Progenitor cell of endocrine pancreas (in vitro differentiated cells): ENCODE results near the gene MYO7A. TPM values are rescaled to one million over a fixed set of nuclear protein-coding genes. Genes with fewer than 3 reads are reported as not detected.

Experiments used
- DNase-seq: peaks from one replicate; pipeline ENCODE4 v3.0.0; 2021; ENCODE audit warnings: low spot score; ENCODE audit not compliant: unreplicated experiment
- H3K27ac Mint-ChIP-seq: 2 replicates; pipeline ENCODE4 v1.8.0; 2021; ENCODE audit warnings: mild to moderate bottlenecking, moderate library complexity, mixed read lengths
- H3K27me3 Mint-ChIP-seq: 2 replicates; pipeline ENCODE4 v1.8.0; 2021; ENCODE audit warnings: mixed read lengths
- H3K36me3 Mint-ChIP-seq: 2 replicates; pipeline ENCODE4 v1.8.0; 2022; ENCODE audit warnings: mixed read lengths; ENCODE audit not compliant: insufficient read depth
- H3K4me1 Mint-ChIP-seq: 2 replicates; pipeline ENCODE4 v1.8.0; 2021; ENCODE audit warnings: low read depth, mixed read lengths
- H3K4me3 Mint-ChIP-seq: 2 replicates; pipeline ENCODE4 v1.8.0; 2021; ENCODE audit warnings: low read depth, mild to moderate bottlenecking, moderate library complexity, mixed read lengths
- H3K9me3 Mint-ChIP-seq: 2 replicates; pipeline ENCODE4 v1.8.0; 2021; ENCODE audit warnings: low read depth, mixed read lengths
- total RNA-seq: library from RNA; stranded (reverse); gene quantifications from 2 replicates; pipeline ENCODE4 v1.2.1, GENCODE V29; 2021
- TF ChIP-seq, protein P1 (sequence below): fragments of 200-600 bp; sonication (generic); IDR thresholded peaks from one replicate; pipeline ENCODE4 v1.5.0; 2021; ENCODE audit warnings: antibody characterized with exemption, mild to moderate bottlenecking; ENCODE audit not compliant: unreplicated experiment

MYO7A gene
- total RNA-seq, 1 donor from 2014 or later, result 5.7 TPM

DNA sequence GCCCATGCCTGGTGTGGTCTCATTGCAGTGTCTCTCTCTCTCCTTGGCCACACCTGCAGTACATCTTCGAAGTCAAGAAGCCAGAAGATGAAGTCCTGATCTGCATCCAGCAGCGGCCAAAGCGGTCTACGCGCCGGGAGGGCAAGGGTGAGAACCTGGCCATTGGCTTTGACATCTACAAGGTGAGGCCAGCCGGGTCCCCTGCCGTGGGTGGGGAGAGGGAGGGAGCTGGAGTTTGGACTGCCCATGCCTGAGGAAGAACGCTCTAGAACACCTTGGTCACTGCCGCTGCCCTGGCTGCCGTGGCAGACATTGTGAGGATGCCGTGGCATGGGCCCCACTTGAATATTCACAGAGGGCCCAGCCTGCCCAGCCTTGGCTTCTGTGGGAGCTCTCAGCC is 9.1 kb upstream of the MYO7A start:
- TF ChIP-seq, protein P1, sequence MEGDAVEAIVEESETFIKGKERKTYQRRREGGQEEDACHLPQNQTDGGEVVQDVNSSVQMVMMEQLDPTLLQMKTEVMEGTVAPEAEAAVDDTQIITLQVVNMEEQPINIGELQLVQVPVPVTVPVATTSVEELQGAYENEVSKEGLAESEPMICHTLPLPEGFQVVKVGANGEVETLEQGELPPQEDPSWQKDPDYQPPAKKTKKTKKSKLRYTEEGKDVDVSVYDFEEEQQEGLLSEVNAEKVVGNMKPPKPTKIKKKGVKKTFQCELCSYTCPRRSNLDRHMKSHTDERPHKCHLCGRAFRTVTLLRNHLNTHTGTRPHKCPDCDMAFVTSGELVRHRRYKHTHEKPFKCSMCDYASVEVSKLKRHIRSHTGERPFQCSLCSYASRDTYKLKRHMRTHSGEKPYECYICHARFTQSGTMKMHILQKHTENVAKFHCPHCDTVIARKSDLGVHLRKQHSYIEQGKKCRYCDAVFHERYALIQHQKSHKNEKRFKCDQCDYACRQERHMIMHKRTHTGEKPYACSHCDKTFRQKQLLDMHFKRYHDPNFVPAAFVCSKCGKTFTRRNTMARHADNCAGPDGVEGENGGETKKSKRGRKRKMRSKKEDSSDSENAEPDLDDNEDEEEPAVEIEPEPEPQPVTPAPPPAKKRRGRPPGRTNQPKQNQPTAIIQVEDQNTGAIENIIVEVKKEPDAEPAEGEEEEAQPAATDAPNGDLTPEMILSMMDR, result no peak
- Mint-ChIP-seq H3K9me3 (no peaks in the 10 kb centered on the region), H3K27me3 (no peaks in the 10 kb centered on the region), H3K27ac (no peak overlapping the region), H3K4me1 (no peaks in the 10 kb centered on the region), H3K4me3 (no peak overlapping the region), H3K36me3 (no peaks in the 10 kb centered on the region)
- no peak for DNase-seq

DNA sequence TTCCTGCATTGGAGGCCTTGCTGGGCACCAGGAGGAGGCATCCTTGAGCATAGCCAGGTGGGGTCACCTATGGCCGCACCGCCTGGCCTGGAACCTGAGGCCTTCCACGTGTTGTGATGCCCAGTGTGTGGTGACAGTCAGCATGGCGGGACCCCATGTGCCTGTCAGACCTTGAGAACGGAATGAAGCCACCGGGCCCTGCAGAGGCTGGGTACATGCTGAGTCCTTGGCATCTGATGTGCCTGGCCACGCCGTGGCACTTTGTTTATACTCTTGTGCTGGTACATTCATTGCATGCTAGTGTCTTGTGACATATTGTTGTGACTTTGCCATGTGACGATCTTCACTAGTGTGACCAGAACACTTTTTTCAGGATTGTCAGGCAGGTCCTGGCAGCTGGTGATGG is 8.5 kb upstream of the MYO7A start:
- H3K9me3 Mint-ChIP-seq, result no peaks in the 10 kb centered on the region
- no peak overlapping the region for H3K27ac Mint-ChIP-seq
- TF ChIP-seq, protein P1, result no peak
- no peaks in the 10 kb centered on the region for H3K27me3 Mint-ChIP-seq
- DNase-seq, result no peak
- H3K36me3 Mint-ChIP-seq, result peaks cover 1% of the 10 kb centered on the region
- H3K4me3 Mint-ChIP-seq, result no peak overlapping the region
- H3K4me1 Mint-ChIP-seq, result no peaks in the 10 kb centered on the region

DNA sequence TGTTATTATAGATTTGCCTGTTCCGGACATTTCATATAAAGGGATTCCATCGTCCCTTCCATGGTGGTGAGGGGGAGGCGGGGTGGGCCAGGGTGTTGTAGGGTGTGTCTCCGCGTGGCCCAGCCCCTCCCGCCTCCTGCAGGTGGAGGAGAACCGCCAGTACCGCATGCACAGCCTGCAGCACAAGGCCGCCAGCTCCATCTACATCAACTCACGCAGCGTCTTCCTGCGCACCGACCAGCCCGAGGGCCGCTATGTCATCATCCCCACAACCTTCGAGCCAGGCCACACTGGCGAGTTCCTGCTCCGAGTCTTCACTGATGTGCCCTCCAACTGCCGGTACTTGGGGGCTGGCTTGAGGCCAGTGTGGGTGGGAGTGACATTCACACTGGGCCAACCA is 7.5 kb upstream of the MYO7A start:
- H3K4me3 Mint-ChIP-seq, result no peak overlapping the region
- no peaks in the 10 kb centered on the region for H3K4me1 Mint-ChIP-seq
- no peaks in the 10 kb centered on the region for H3K27me3 Mint-ChIP-seq
- TF ChIP-seq, protein P1, result no peak
- no peak for DNase-seq
- no peak overlapping the region for H3K27ac Mint-ChIP-seq
- H3K9me3 Mint-ChIP-seq, result no peaks in the 10 kb centered on the region
- H3K36me3 Mint-ChIP-seq, result peaks cover 1% of the 10 kb centered on the region

DNA sequence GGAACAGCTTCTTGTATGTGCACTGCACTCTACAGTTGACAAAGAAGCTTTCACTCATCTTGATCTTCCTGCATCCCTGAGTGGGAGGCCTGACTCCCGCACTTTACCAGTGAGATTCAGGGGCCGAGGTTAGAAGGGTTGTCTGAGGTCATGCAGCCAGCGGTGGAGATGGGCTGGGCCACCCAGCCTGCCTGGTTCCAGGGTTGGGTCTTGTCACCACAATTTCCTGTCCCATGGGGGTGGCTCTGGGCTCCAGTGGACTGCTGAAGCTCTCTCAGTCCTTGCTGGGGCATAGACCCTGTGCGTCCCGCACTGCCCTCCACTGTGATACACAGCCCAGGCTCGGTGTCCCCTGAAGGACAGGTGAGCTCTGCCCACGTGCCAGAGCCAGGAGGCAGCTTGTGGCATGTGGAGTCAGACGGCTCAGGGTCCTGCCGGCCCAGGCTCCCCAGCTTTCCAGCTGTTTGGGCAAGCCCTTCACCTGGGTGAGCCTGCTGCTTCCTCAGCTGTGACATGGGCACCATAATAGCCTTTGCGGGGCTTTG is 6.9 kb upstream of the MYO7A start:
- TF ChIP-seq, protein P1, result no peak
- no peaks in the 10 kb centered on the region for H3K4me1 Mint-ChIP-seq
- no peak overlapping the region for H3K27ac Mint-ChIP-seq
- no peak for DNase-seq
- no peaks in the 10 kb centered on the region for H3K27me3 Mint-ChIP-seq
- H3K9me3 Mint-ChIP-seq, result no peaks in the 10 kb centered on the region
- no peak overlapping the region for H3K4me3 Mint-ChIP-seq
- H3K36me3 Mint-ChIP-seq, result peaks cover 1% of the 10 kb centered on the region

DNA sequence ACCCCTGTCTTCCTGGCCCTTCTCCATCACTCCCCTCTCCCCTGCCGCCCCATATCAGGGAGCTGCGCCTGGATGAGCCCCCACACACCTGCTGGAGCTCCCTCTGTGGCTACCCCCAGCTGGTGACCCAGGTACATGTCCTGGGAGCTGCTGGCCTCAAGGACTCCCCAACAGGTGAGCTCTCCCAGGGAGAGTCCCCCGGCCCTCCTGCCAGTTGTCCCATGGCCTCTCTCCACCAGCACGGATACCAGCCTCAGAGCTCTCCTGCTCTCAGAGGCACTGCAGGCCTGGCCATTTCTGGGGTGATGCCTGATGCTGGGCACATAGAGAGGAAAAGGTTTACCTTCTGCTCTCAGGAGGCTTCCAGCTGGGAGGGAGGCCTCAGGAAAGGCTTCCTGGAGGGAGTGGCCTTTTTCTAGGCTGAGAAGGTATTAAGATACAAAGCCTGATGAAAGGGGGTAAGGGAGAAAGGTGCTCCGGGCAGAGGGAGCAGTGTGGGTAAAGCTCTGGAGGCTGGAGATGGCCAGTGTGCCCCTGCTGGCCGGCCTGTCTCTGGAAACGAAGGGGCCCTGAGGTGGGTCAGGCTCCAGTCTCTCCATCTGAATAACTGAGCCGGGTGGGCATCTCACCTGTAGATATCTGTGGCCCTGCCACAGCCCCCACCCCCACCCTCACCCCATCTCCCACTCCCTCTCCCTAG is 6.0 kb upstream of the MYO7A start:
- H3K9me3 Mint-ChIP-seq, result no peaks in the 10 kb centered on the region
- DNase-seq, result no peak
- peaks cover 1% of the 10 kb centered on the region for H3K36me3 Mint-ChIP-seq
- no peaks in the 10 kb centered on the region for H3K27me3 Mint-ChIP-seq
- H3K4me3 Mint-ChIP-seq, result no peak overlapping the region
- no peak overlapping the region for H3K27ac Mint-ChIP-seq
- no peaks in the 10 kb centered on the region for H3K4me1 Mint-ChIP-seq
- TF ChIP-seq, protein P1, result no peak
